ENCODE data around the gene NOTCH3.
A peak's percentile ranks its signal among the peaks of the same experiment; 100 is the strongest.

Gene NOTCH3

GRCh38 chr19:15196360-15197005, 4.3 kb downstream of the NOTCH3 start:
- DNase-seq (ENCODE audit: low read depth) = no peak

- DNase-seq (ENCODE audit: low read depth) = no peak
Observed at GRCh38 chr19:15195371-15196334, 5.1 kb downstream of the NOTCH3 start.

- DNase-seq (ENCODE audit: low read depth) = no peak
Observed at GRCh38 chr19:15194938-15195337, 5.9 kb downstream of the NOTCH3 start.

- no peak for DNase-seq (ENCODE audit: low read depth)
Observed at GRCh38 chr19:15191982-15192381, 8.8 kb downstream of the NOTCH3 start.

GRCh38 chr19:15191514-15191913, 9.3 kb downstream of the NOTCH3 start:
- DNase-seq (ENCODE audit: low read depth) = no peak

- DNase-seq (ENCODE audit: low read depth) = no peak
Observed at GRCh38 chr19:15188851-15189250, 11.9 kb downstream of the NOTCH3 start.

GRCh38 chr19:15187026-15188007, 13.5 kb downstream of the NOTCH3 start:
- DNase-seq (ENCODE audit: low read depth) = no peak

GRCh38 chr19:15185188-15185587, 15.6 kb downstream of the NOTCH3 start:
- no peak for DNase-seq (ENCODE audit: low read depth)

GRCh38 chr19:15184776-15185175, 16.0 kb downstream of the NOTCH3 start:
- no peak for DNase-seq (ENCODE audit: low read depth)

- no peak for DNase-seq (ENCODE audit: low read depth)
Observed at GRCh38 chr19:15181394-15181793, 19.4 kb downstream of the NOTCH3 start.

- no peak for DNase-seq (ENCODE audit: low read depth)
Observed at GRCh38 chr19:15180451-15181390, 20.1 kb downstream of the NOTCH3 start.

- DNase-seq (ENCODE audit: low read depth) = no peak
Observed at GRCh38 chr19:15178629-15179308, 22.0 kb downstream of the NOTCH3 start.

- peak; percentile 70 for DNase-seq (ENCODE audit: low read depth)
Observed at GRCh38 chr19:15177269-15178116, 23.3 kb downstream of the NOTCH3 start.

GRCh38 chr19:15175609-15176008, 25.2 kb downstream of the NOTCH3 start:
- DNase-seq (ENCODE audit: low read depth) = no peak

GRCh38 chr19:15173746-15174404, 26.9 kb downstream of the NOTCH3 start:
- DNase-seq (ENCODE audit: low read depth) = no peak

- DNase-seq (ENCODE audit: low read depth) = no peak
Observed at GRCh38 chr19:15170345-15170744, 30.4 kb downstream of the NOTCH3 start.

- no peak for DNase-seq (ENCODE audit: low read depth)
Observed at GRCh38 chr19:15169541-15170285, 31.1 kb downstream of the NOTCH3 start.

- DNase-seq (ENCODE audit: low read depth) = no peak
Observed at GRCh38 chr19:15166700-15167099, 34.1 kb downstream of the NOTCH3 start.

All from T follicular helper cell (primary cell).